ENCODE measurements around the gene NDUFV2. TPM values are rescaled to one million over a fixed set of nuclear protein-coding genes. Genes with fewer than 3 reads are reported as not detected.

NDUFV2 gene
- total and polyA plus RNA-seq, 8 donors, result 69.4 to 283 (median 218) TPM

DNA sequence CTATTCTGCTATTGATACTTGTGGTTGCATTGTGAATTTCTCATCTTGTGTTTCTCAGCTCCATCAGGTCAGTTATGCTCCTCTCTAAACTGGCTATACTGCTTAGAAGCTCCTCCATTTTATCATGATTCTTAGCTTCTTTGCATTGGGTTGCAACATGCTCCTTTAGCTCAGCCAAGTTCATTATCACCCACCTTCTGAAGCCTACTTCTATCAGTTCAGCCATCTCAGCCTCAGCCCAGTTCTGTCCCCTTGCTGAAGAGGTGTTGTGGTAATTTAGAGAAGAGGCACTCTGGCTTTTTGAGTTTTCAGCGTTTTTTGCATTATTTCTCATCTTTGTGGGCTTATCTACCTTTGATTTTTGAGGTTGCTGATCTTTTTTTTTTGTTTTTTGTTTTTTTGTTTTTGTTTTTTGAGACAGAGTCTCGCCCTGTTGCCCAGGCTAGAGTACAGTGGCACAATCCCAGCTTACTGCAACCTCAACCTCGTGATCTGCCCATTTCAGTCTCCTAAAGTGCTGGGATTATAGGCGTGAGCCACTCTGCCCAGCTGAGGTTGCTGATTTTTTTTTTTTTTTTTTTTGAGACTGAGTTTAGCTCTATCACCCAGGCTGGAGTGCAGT lies 70.1 kb downstream of the NDUFV2 start:
- H3K4me3 ChIP-seq, result no peak overlapping the region
- intact Hi-C loops (cut with DNase I; ENCODE audit: low total_unique reads), result no loop called here
- H3K27ac ChIP-seq, result no peak overlapping the region
- peaks cover 14 to 55% (median 35%) of the 10 kb centered on the region in 4 donors for H3K4me1 ChIP-seq
- H3K36me3 ChIP-seq, result no peaks in the 10 kb centered on the region
- no peak for DNase-seq
- 85 to 95% (median 92%) methylated on average over 4 of the region's 4 CpGs for WGBS, 5 donors
- H3K27me3 ChIP-seq, result no peaks in the 10 kb centered on the region
- H3K9me3 ChIP-seq, result no peaks in the 10 kb centered on the region
- TF ChIP-seq CTCF (IDR thresholded peaks at IDR 0.05), result no peak
- no peak for TF ChIP-seq POLR2AphosphoS5 (IDR thresholded peaks at IDR 0.05)
- TF ChIP-seq POLR2A (IDR thresholded peaks at IDR 0.05), result no peak
- TF ChIP-seq EP300 (IDR thresholded peaks at IDR 0.05), result no peak

- H3K27me3 ChIP-seq, result no peaks in the 10 kb centered on the region
- no peak for TF ChIP-seq CTCF (IDR thresholded peaks at IDR 0.05)
- no peak for TF ChIP-seq POLR2A (IDR thresholded peaks at IDR 0.05)
- TF ChIP-seq EP300 (IDR thresholded peaks at IDR 0.05), result no peak
- no peak for TF ChIP-seq POLR2AphosphoS5 (IDR thresholded peaks at IDR 0.05)
- peaks cover 14 to 63% (median 38%) of the 10 kb centered on the region in 4 donors for H3K4me1 ChIP-seq
- WGBS, 5 donors, result 82 to 90% (median 84%) methylated on average over 6 of the region's 6 CpGs
- no peaks in the 10 kb centered on the region for H3K9me3 ChIP-seq
- H3K4me3 ChIP-seq, result no peak overlapping the region
- intact Hi-C loops (cut with DNase I; ENCODE audit: low total_unique reads), result no loop called here
- H3K36me3 ChIP-seq, result no peaks in the 10 kb centered on the region
- H3K27ac ChIP-seq, result no peak overlapping the region
- DNase-seq, result no peak
Observed at GRCh38 chr18:9173770-9174233, 71.3 kb downstream of the NDUFV2 start.

DNA sequence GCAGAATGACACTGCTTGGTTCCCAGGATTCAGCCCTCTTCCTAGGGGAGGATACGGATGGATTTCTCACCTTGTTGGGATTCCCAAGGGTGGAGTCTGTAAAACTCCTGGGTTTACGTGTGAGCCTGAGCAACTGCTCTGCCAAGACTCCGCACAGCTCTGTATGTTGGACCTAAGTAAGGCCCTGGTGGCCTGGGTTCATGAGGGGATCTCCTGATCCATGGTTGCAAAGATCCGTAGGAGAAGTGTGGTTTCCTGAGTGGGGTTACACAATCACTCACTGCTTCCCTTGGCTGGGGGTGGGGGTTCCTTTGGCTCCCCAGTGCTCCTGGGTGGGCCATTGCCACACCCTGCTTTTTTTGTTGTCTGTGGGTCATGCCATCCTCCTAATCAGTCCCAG lies 71.8 kb downstream of the NDUFV2 start:
- no peak for DNase-seq
- 50 to 100% (median 91%) methylated on average over 1 to 4 of the region's 4 CpGs for WGBS, 5 donors
- Histone ChIP-seq H3K4me1 (peaks cover 14 to 67% (median 41%) of the 10 kb centered on the region in 4 donors), H3K27ac (no peak overlapping the region), H3K9me3 (no peaks in the 10 kb centered on the region), H3K27me3 (no peaks in the 10 kb centered on the region), H3K36me3 (no peaks in the 10 kb centered on the region), H3K4me3 (no peak overlapping the region)
- intact Hi-C loops (cut with DNase I; ENCODE audit: low total_unique reads), result no loop called here
- no peak for TF ChIP-seq CTCF (IDR thresholded peaks at IDR 0.05)
- TF ChIP-seq EP300 (IDR thresholded peaks at IDR 0.05), result no peak
- TF ChIP-seq POLR2A (IDR thresholded peaks at IDR 0.05), result no peak
- TF ChIP-seq POLR2AphosphoS5 (IDR thresholded peaks at IDR 0.05), result no peak

- H3K4me1 ChIP-seq, result peaks cover 14 to 73% (median 45%) of the 10 kb centered on the region in 4 donors
- no peaks in the 10 kb centered on the region for H3K36me3 ChIP-seq
- no peak overlapping the region for H3K27ac ChIP-seq
- WGBS, 5 donors, result 89 to 100% (median 100%) methylated on average over 1 of the region's 1 CpG
- H3K4me3 ChIP-seq, result no peak overlapping the region
- H3K27me3 ChIP-seq, result no peaks in the 10 kb centered on the region
- DNase-seq, result no peak
- TF ChIP-seq CTCF (IDR thresholded peaks at IDR 0.05) (no peak), EP300 (IDR thresholded peaks at IDR 0.05) (no peak), POLR2AphosphoS5 (IDR thresholded peaks at IDR 0.05) (no peak), POLR2A (IDR thresholded peaks at IDR 0.05) (no peak)
- intact Hi-C loops (cut with DNase I; ENCODE audit: low total_unique reads), result no loop called here
- no peaks in the 10 kb centered on the region for H3K9me3 ChIP-seq
Observed at GRCh38 chr18:9175115-9175514, 72.6 kb downstream of the NDUFV2 start.

Measured in stomach (tissue), 9 donors.